Activated CD8-positive, alpha-beta T cell treated with anti-CD3 and anti-CD28 coated beads for 36 hours (primary cell): Measurements from ENCODE around the gene TEX38. TPM values are rescaled to one million over a fixed set of nuclear protein-coding genes. Genes with fewer than 3 reads are reported as not detected.

Source experiments
- ATAC-seq: fragments of 200-7000 bp; cut with Tn5 transposase; one replicate; pipeline ENCODE4 v1.10.0; 2021; ENCODE audit warnings: mild to moderate bottlenecking, moderate library complexity
- CTCF ChIA-PET: fragments of 350-600 bp; sonication (Branson Sonifier 250); formaldehyde crosslinking; loops from one replicate; lab custom pipeline; 2021; ENCODE audit warnings: antibody characterized with exemption; lab: Charles Lee
- POLR2A ChIA-PET: fragments of 350-600 bp; sonication (Branson Sonifier 250); formaldehyde crosslinking; loops from one replicate; lab custom pipeline; 2021; ENCODE audit warnings: antibody characterized with exemption; lab: Charles Lee
- DNase-seq: peaks from one replicate; pipeline ENCODE4 v3.0.0-alpha.2; 2020
- H3K27ac Mint-ChIP-seq: one replicate; pipeline ENCODE4 v1.8.0; 2021; ENCODE audit warnings: mild to moderate bottlenecking, mixed read lengths
- H3K27me3 Mint-ChIP-seq: one replicate; pipeline ENCODE4 v1.8.0; 2021; ENCODE audit warnings: mixed read lengths
- H3K36me3 Mint-ChIP-seq: one replicate; pipeline ENCODE4 v1.8.0; 2021; ENCODE audit warnings: low read depth, mixed read lengths
- H3K4me1 Mint-ChIP-seq: one replicate; pipeline ENCODE4 v1.8.0; 2021; ENCODE audit warnings: low read depth, mixed read lengths
- H3K4me3 Mint-ChIP-seq: one replicate; pipeline ENCODE4 v1.8.0; 2021; ENCODE audit warnings: mild to moderate bottlenecking, moderate library complexity, mixed read lengths
- H3K9me3 Mint-ChIP-seq: one replicate; pipeline ENCODE4 v1.8.0; 2021; ENCODE audit warnings: mixed read lengths
- CTCF ChIP-seq: fragments of 200-600 bp; IDR thresholded peaks from one replicate; pipeline ENCODE4 v1.8.0; 2022; ENCODE audit warnings: antibody characterized with exemption, mild to moderate bottlenecking
- intact Hi-C: fragments of 100-400 bp; cut with micrococcal nuclease; formaldehyde crosslinking; loops from one replicate; pipeline ENCODE4 v1.10.0; 2022
- total RNA-seq, 2 experiments: library from RNA; stranded (reverse); gene quantifications; one replicate each; pipeline ENCODE4 v1.2.3, GENCODE V29; 2021

Gene TEX38
- total RNA-seq, 2 experiments from 2014 or later: not detected

DNA sequence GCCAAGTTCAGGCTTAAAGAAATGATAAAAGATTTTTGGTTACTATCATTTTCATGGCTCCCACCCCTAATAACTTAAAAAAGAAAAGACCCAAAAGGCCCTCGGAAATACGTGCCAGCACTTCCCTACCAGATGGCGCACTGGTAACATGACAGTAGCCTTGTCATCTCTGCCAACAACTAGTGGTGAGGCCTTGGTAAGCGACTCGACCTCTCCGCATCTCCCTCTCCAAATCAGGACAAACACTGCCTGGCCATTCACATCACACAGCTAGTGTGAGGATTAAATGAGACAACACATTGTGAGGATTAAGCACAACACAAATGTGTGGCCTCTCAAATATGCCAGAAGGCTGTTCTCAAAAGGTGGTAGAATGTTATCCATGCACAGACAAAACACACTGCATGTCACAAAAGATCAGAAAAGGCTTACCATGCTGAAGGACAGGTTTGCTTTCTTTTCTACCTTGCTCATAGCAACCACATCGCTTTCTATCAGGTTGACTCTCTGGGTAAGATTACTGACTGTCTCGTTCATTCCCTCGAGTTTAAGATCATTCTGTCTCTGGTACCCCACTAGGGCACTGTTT is 16.4 kb downstream of the TEX38 start:
- ATAC-seq: no peak
- Mint-ChIP-seq H3K9me3 (no peaks in the 10 kb centered on the region), H3K27me3 (no peaks in the 10 kb centered on the region), H3K4me1 (peaks cover 10% of the 10 kb centered on the region), H3K36me3 (peaks cover 42% of the 10 kb centered on the region), H3K4me3 (no peak overlapping the region), H3K27ac (peak overlapping the region; percentile 49)
- no peak for DNase-seq
- no peak for TF ChIP-seq CTCF
- intact Hi-C loops: no loop called here
- CTCF ChIA-PET: no interaction called here
- POLR2A ChIA-PET: interaction anchor here (0.6 to 1.0 kb wide), 2 partner anchors 9 to 16 kb away, joined by 3 read pairs; no protein-coding TSS in a partner anchor

DNA sequence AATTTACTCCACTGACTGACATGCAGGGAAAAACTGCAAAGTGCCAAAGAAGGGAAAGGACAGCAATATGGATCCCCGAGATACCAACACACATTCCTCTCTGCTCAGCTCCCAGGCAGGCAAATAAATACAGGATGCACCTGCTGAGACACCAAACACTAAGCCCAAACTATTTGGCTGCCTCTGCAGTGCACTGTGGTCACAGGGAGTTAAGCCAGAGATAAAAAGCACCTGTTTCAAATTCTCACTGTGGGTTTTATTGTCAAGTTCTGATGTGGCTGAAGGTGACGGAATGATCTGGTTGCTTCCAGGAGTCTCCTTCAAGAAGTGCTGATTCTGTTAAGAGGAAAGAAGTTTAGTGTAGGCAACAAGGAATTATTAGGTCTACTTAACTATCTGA is 17.7 kb downstream of the TEX38 start:
- H3K27ac Mint-ChIP-seq: peak overlapping the region; percentile 68

DNA sequence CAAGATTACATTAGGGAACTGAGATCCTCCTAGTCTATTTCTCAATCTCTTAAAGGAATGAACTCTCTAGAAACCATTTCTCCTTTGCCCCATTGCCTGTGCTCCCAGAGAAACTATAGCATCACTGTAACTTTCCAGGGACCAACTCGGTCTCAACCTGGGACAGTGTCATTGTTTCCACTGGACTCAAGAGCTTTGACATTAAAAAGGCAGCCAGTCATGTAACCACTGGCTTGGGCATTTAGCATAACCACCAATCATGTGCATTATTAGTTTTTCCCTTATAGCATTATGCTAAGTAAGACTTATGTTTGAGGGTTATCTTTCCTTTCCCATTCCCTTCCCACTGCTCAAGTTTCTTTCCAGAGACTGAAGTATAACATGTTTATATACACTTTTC is 18.2 kb downstream of the TEX38 start:
- H3K4me3 Mint-ChIP-seq: no peak overlapping the region
- ChIA-PET POLR2A (no interaction called here), CTCF (interaction anchor here (1.3 kb wide), 1 partner anchor 17 kb away, joined by 4 read pairs; no protein-coding TSS in a partner anchor)
- H3K27ac Mint-ChIP-seq: peak overlapping the region; percentile 68
- TF ChIP-seq CTCF: no peak
- H3K4me1 Mint-ChIP-seq: peaks cover 10% of the 10 kb centered on the region
- DNase-seq: no peak
- H3K9me3 Mint-ChIP-seq: no peaks in the 10 kb centered on the region
- no peaks in the 10 kb centered on the region for H3K27me3 Mint-ChIP-seq
- intact Hi-C loops: no loop called here
- peaks cover 45% of the 10 kb centered on the region for H3K36me3 Mint-ChIP-seq
- ATAC-seq: no peak

More for the DNA sequence above, 17.7 kb downstream of the TEX38 start:
- H3K4me1 Mint-ChIP-seq: peaks cover 10% of the 10 kb centered on the region
- POLR2A ChIA-PET: no interaction called here
- no peak overlapping the region for H3K4me3 Mint-ChIP-seq
- no peaks in the 10 kb centered on the region for H3K27me3 Mint-ChIP-seq
- TF ChIP-seq CTCF: no peak
- ATAC-seq (no peak), DNase-seq (no peak)
- peaks cover 43% of the 10 kb centered on the region for H3K36me3 Mint-ChIP-seq
- H3K9me3 Mint-ChIP-seq: no peaks in the 10 kb centered on the region
- intact Hi-C loops: no loop called here
- CTCF ChIA-PET: interaction anchor here (1.1 kb wide), 1 partner anchor 10 kb away, joined by 3 read pairs; no protein-coding TSS in a partner anchor

- no peak for TF ChIP-seq CTCF
- Mint-ChIP-seq H3K27ac (peak overlapping the region; percentile 5), H3K9me3 (peaks cover 2% of the 10 kb centered on the region), H3K27me3 (no peaks in the 10 kb centered on the region), H3K4me3 (no peak overlapping the region), H3K36me3 (peaks cover 54% of the 10 kb centered on the region), H3K4me1 (peaks cover 10% of the 10 kb centered on the region)
- ATAC-seq (no peak), DNase-seq (no peak)
- ChIA-PET CTCF (interaction anchor here (1.3 kb wide), 1 partner anchor 18 kb away, joined by 4 read pairs; no protein-coding TSS in a partner anchor), POLR2A (no interaction called here)
- intact Hi-C loops: no loop called here
Measured at GRCh38 chr1:46690931-46691421, 19.3 kb downstream of the TEX38 start.

- no peak for DNase-seq
- H3K36me3 Mint-ChIP-seq: peaks cover 53% of the 10 kb centered on the region
- POLR2A ChIA-PET: no interaction called here
- H3K4me1 Mint-ChIP-seq: peaks cover 10% of the 10 kb centered on the region
- no peak for ATAC-seq
- no peaks in the 10 kb centered on the region for H3K27me3 Mint-ChIP-seq
- H3K4me3 Mint-ChIP-seq: no peak overlapping the region
- H3K9me3 Mint-ChIP-seq: peaks cover 2% of the 10 kb centered on the region
- CTCF ChIA-PET: no interaction called here
- intact Hi-C loops: no loop called here
- H3K27ac Mint-ChIP-seq: peak overlapping the region; percentile 12
- TF ChIP-seq CTCF: no peak
Measured at GRCh38 chr1:46691997-46692790, 20.5 kb downstream of the TEX38 start.
